ENCODE results near the gene RIMS1. TPM values are rescaled to one million over a fixed set of nuclear protein-coding genes. Genes with fewer than 3 reads are reported as not detected.

Gene RIMS1
- total and polyA plus RNA-seq, 2 of the 13 experiments (the other 11 are each of a cell fraction or from before 2014, with no cell fraction given), result not detected

- Histone ChIP-seq H4K20me1 (ENCODE audit: insufficient read depth, low read length) (no peaks in the 10 kb centered on the region), H3K9me3 (ENCODE audit: low read length) (no peaks in the 10 kb centered on the region), H2AFZ (ENCODE audit: low read length) (no peak overlapping the region), H3K79me2 (ENCODE audit: insufficient read depth, low read length) (no peaks in the 10 kb centered on the region), H3K4me3 (replicated peaks in 1 of 3; ENCODE audit: insufficient read depth in 1 of 3, low read depth in 2 of 3, low read length in 3 of 3) (no peak overlapping the region), H3K4me1 (ENCODE audit: insufficient read depth, low read length) (no peaks in the 10 kb centered on the region), H3K9ac (ENCODE audit: insufficient read depth, low read depth, low read length) (no peak overlapping the region), H3K4me2 (ENCODE audit: low read depth, low read length) (no peak overlapping the region), H3K36me3 (replicated peaks in 1 of 2; ENCODE audit: control insufficient read depth in 1 of 2, insufficient read depth in 2 of 2, low read length in 2 of 2) (no peaks in the 10 kb centered on the region), H3K27ac (ENCODE audit: extremely low read length, insufficient read depth, low read length) (no peak overlapping the region), H3K27me3 (ENCODE audit: control insufficient read depth in 1 of 2, insufficient read depth in 2 of 2, low read length in 2 of 2) (no peaks in the 10 kb centered on the region)
- in situ Hi-C loops (cut with HindIII; ENCODE audit: extremely low pct_ligation_motif_present, low pct_unique_long_range_greater_than_20kb), result no loop called here
- WGBS (ENCODE audit: low lambda C conversion rate), result 8% methylated on average over 1 of the region's 1 CpG
- DNase-seq (ENCODE audit: low spot score), result no peak
- intact Hi-C loops (cut with micrococcal nuclease; ENCODE audit: unreplicated experiment), result no loop called here
- BruUV-seq (replicated peaks), result no TSS peak
- CTCF ChIA-PET (ENCODE audit: low intra/inter-chr PET ratio, low total read pairs), result no interaction called here
- POLR2A ChIA-PET, result no interaction called here
- FAIRE-seq, result no peak
- no peak for ATAC-seq
- TF ChIP-seq CBX2 (IDR thresholded peaks at IDR 0.05; ENCODE audit: low read depth, low read length) (no peak), CBX2 (CRISPR knock-in tag; IDR thresholded peaks at IDR 0.05; ENCODE audit: low read depth) (no peak), PHF20 (CRISPR knock-in tag; IDR thresholded peaks at IDR 0.05) (no peak), MED1 (CRISPR knock-in tag; IDR thresholded peaks at IDR 0.05) (no peak), USF2 (IDR thresholded peaks at IDR 0.05; ENCODE audit: low read depth, low read length) (no peak), USF2 (CRISPR knock-in tag; IDR thresholded peaks at IDR 0.05; ENCODE audit: borderline replicate concordance) (no peak), KLF15 (CRISPR knock-in tag; IDR thresholded peaks at IDR 0.05; ENCODE audit: borderline replicate concordance) (no peak), RERE (CRISPR knock-in tag; IDR thresholded peaks at IDR 0.05; ENCODE audit: low read depth) (no peak), ZNF460 (CRISPR knock-in tag; IDR thresholded peaks at IDR 0.05; ENCODE audit: borderline replicate concordance) (no peak), ZFP36 (IDR thresholded peaks at IDR 0.05; ENCODE audit: borderline replicate concordance, low read depth, low read length, partially characterized antibody) (no peak)
- TF ChIP-seq, protein P1, sequence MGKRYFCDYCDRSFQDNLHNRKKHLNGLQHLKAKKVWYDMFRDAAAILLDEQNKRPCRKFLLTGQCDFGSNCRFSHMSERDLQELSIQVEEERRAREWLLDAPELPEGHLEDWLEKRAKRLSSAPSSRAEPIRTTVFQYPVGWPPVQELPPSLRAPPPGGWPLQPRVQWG (CRISPR knock-in tag; IDR thresholded peaks at IDR 0.05; ENCODE audit: borderline replicate concordance, low read depth), result no peak
- TF ChIP-seq, protein P2, sequence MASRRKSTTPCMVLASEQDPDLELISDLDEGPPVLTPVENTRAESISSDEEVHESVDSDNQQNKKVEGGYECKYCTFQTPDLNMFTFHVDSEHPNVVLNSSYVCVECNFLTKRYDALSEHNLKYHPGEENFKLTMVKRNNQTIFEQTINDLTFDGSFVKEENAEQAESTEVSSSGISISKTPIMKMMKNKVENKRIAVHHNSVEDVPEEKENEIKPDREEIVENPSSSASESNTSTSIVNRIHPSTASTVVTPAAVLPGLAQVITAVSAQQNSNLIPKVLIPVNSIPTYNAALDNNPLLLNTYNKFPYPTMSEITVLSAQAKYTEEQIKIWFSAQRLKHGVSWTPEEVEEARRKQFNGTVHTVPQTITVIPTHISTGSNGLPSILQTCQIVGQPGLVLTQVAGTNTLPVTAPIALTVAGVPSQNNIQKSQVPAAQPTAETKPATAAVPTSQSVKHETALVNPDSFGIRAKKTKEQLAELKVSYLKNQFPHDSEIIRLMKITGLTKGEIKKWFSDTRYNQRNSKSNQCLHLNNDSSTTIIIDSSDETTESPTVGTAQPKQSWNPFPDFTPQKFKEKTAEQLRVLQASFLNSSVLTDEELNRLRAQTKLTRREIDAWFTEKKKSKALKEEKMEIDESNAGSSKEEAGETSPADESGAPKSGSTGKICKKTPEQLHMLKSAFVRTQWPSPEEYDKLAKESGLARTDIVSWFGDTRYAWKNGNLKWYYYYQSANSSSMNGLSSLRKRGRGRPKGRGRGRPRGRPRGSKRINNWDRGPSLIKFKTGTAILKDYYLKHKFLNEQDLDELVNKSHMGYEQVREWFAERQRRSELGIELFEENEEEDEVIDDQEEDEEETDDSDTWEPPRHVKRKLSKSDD (CRISPR knock-in tag; IDR thresholded peaks at IDR 0.05; ENCODE audit: low read depth), result no peak
Observed at GRCh38 chr6:71983131-71983530, 96.8 kb downstream of the RIMS1 start.

Measured in HepG2 (cell line).